HepG2 (cell line): ENCODE results near the gene HAO2. TPM values are rescaled to one million over a fixed set of nuclear protein-coding genes. Genes with fewer than 3 reads are reported as not detected.

Experiments used
- ADNP ChIP-seq: sonication (generic); formaldehyde crosslinking; IDR thresholded peaks from 2 replicates; pipeline ENCODE4 v1.4.0; 2020; ENCODE audit warnings: missing genetic modification reagents
- ARNTL ChIP-seq: sonication (generic); formaldehyde crosslinking; IDR thresholded peaks from 2 replicates; pipeline ENCODE4 v1.4.0; 2020; ENCODE audit warnings: mild to moderate bottlenecking, missing genetic modification reagents
- CERS6 ChIP-seq: sonication (generic); formaldehyde crosslinking; IDR thresholded peaks from 2 replicates; pipeline ENCODE4 v1.5.0; 2020; ENCODE audit warnings: missing genetic modification reagents
- FOSL2 ChIP-seq: sonication (generic); formaldehyde crosslinking; IDR thresholded peaks from 2 replicates; pipeline ENCODE4 v1.4.0; 2020; ENCODE audit warnings: missing genetic modification reagents
- JUN ChIP-seq: sonication (generic); formaldehyde crosslinking; IDR thresholded peaks from 2 replicates; pipeline ENCODE4 v1.4.0; 2020; ENCODE audit warnings: mild to moderate bottlenecking, missing genetic modification reagents
- MBNL3 ChIP-seq: fragments of 250-450 bp; sonication (Bioruptor Pico); conservative IDR thresholded peaks from 2 replicates; pipeline ENCODE4 v1.8.0; 2022; ENCODE audit warnings: mild to moderate bottlenecking, inconsistent platforms
- SUZ12 ChIP-seq: fragments of 150-350 bp; IDR thresholded peaks from 2 replicates; pipeline ENCODE4 v1.6.1; 2014; ENCODE audit warnings: low read depth, low read length
- ZBTB3 ChIP-seq: sonication (generic); formaldehyde crosslinking; IDR thresholded peaks from 2 replicates; pipeline ENCODE4 v1.4.0; 2020; ENCODE audit warnings: low read depth, mild to moderate bottlenecking, moderate library complexity, missing genetic modification reagents, borderline replicate concordance
- ZNF12 ChIP-seq: sonication (generic); formaldehyde crosslinking; IDR thresholded peaks from 2 replicates; pipeline ENCODE4 v1.5.0; 2020; ENCODE audit warnings: missing genetic modification reagents
- ZNF431 ChIP-seq: sonication (generic); formaldehyde crosslinking; IDR thresholded peaks from 2 replicates; pipeline ENCODE4 v1.9.0; 2022; ENCODE audit warnings: missing genetic modification reagents, low read depth, mild to moderate bottlenecking, borderline replicate concordance
- ZNF484 ChIP-seq: sonication (generic); formaldehyde crosslinking; IDR thresholded peaks from 2 replicates; pipeline ENCODE4 v1.5.1; 2020; ENCODE audit warnings: mild to moderate bottlenecking, low read depth, missing genetic modification reagents, borderline replicate concordance
- ZNF550 ChIP-seq: sonication (generic); formaldehyde crosslinking; IDR thresholded peaks from 2 replicates; pipeline ENCODE4 v1.4.0; 2020; ENCODE audit warnings: mild to moderate bottlenecking, missing genetic modification reagents, borderline replicate concordance
- ZNF747 ChIP-seq: sonication (generic); formaldehyde crosslinking; IDR thresholded peaks from 2 replicates; pipeline ENCODE4 v1.8.1; 2023; ENCODE audit warnings: missing genetic modification reagents, mild to moderate bottlenecking, borderline replicate concordance
- polyA plus RNA-seq, 8 experiments: library from polyadenylated mRNA; depleted of rRNA in 3 of 8; stranded (reverse) in 7 of 8; unstranded in 1 of 8; fragments of >200 nt; fragmentation: Illumina TruSeq in 4 of 8; extraction: Trizol in 4 of 8; gene quantifications; 2 replicates each; pipeline versions ENCODE4 v1.2.1 to v1.2.3, GENCODE V29; 2011 to 2016; ENCODE audit warnings: low read depth in 4 of 8, missing spikeins in 1 of 8, mixed read lengths in 1 of 8; ENCODE audit not compliant: insufficient read depth in 1 of 8
- total RNA-seq, 5 experiments: library from RNA; depleted of rRNA; stranded (reverse); fragments of >200 nt; fragmentation: Illumina TruSeq; extraction: Trizol; gene quantifications; 2 replicates each; pipeline ENCODE4 v1.2.3, GENCODE V29; 2016; ENCODE audit warnings: low read depth in 1 of 5
- TF ChIP-seq, protein P1 (sequence below), 2 experiments: fragments of 450-650 bp in 1 of 2; sonication (generic) in 1 of 2; formaldehyde crosslinking in 1 of 2; IDR thresholded peaks; 2 replicates each; pipeline versions ENCODE4 v1.6.1 to v1.8.0; 2016 to 2022; ENCODE audit warnings: antibody characterized with exemption in 1 of 2, mild to moderate bottlenecking in 1 of 2, missing genetic modification reagents in 1 of 2
- TF ChIP-seq, protein P2 (sequence below): sonication (generic); formaldehyde crosslinking; IDR thresholded peaks from 2 replicates; pipeline ENCODE4 v1.9.0; 2021; ENCODE audit warnings: missing genetic modification reagents, mild to moderate bottlenecking, borderline replicate concordance

HAO2 gene
- total and polyA plus RNA-seq, 2 of the 13 experiments (the other 11 are each of a cell fraction or from before 2014, with no cell fraction given): 0.05 to 0.09 TPM

DNA sequence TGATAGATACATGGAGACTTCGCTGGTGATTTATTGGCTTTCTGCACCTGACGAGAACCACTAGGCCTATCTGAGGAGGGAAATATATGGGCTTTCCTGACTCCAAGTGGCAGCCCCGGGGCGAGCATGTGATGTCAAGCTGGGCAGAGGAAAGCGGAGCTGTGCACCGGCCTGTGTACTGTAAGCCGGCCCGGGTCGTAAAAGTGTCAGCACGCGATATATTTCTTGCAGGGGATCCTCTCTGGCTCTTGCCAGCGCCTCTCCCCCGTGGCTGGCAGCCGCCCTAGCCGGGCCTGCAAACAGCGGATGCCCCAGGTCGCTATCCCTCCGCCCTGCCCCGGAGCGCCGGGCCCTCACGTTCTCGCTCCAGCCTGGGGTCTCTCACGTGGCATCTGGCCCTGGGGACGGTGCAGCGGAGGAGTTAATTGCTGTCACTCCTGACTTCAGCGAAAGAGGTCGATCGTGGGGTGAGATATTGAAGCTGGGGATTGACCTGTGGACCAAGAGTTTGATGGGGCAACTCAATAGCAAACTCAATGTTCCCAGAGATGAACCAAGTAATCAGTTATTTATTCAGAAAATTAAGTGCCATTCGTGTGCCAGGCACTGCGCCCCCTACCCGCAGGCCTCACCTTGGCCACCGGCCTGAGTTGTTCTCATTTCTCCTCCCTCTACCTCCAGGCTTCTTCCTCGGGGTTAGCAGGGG, 41.0 kb upstream of the HAO2 start (continued):
- TF ChIP-seq, protein P1, sequence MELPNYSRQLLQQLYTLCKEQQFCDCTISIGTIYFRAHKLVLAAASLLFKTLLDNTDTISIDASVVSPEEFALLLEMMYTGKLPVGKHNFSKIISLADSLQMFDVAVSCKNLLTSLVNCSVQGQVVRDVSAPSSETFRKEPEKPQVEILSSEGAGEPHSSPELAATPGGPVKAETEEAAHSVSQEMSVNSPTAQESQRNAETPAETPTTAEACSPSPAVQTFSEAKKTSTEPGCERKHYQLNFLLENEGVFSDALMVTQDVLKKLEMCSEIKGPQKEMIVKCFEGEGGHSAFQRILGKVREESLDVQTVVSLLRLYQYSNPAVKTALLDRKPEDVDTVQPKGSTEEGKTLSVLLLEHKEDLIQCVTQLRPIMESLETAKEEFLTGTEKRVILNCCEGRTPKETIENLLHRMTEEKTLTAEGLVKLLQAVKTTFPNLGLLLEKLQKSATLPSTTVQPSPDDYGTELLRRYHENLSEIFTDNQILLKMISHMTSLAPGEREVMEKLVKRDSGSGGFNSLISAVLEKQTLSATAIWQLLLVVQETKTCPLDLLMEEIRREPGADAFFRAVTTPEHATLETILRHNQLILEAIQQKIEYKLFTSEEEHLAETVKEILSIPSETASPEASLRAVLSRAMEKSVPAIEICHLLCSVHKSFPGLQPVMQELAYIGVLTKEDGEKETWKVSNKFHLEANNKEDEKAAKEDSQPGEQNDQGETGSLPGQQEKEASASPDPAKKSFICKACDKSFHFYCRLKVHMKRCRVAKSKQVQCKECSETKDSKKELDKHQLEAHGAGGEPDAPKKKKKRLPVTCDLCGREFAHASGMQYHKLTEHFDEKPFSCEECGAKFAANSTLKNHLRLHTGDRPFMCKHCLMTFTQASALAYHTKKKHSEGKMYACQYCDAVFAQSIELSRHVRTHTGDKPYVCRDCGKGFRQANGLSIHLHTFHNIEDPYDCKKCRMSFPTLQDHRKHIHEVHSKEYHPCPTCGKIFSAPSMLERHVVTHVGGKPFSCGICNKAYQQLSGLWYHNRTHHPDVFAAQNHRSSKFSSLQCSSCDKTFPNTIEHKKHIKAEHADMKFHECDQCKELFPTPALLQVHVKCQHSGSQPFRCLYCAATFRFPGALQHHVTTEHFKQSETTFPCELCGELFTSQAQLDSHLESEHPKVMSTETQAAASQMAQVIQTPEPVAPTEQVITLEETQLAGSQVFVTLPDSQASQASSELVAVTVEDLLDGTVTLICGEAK (IDR thresholded peaks at IDR 0.05): no peak
- TF ChIP-seq, protein P1 (CRISPR knock-in tag; IDR thresholded peaks at IDR 0.05): peak; percentile 74; the same call in 1 of the 2 replicates
- TF ChIP-seq JUN (CRISPR knock-in tag) (no peak), FOSL2 (CRISPR knock-in tag) (no peak), ZNF550 (no peak), ZNF747 (0 out of 2 replicates have a peak, but pooled peaks have one; percentile 49), CERS6 (CRISPR knock-in tag) (no peak), ZNF484 (CRISPR knock-in tag) (no peak), ZNF431 (CRISPR knock-in tag) (no peak), ARNTL (CRISPR knock-in tag) (peak; percentile 62; the same call in 1 of the 2 replicates), MBNL3 (CRISPR knock-in tag) (no peak), SUZ12 (no peak), ZBTB3 (CRISPR knock-in tag) (no peak), ZNF12 (no peak), ADNP (no peak)
- TF ChIP-seq, protein P2, sequence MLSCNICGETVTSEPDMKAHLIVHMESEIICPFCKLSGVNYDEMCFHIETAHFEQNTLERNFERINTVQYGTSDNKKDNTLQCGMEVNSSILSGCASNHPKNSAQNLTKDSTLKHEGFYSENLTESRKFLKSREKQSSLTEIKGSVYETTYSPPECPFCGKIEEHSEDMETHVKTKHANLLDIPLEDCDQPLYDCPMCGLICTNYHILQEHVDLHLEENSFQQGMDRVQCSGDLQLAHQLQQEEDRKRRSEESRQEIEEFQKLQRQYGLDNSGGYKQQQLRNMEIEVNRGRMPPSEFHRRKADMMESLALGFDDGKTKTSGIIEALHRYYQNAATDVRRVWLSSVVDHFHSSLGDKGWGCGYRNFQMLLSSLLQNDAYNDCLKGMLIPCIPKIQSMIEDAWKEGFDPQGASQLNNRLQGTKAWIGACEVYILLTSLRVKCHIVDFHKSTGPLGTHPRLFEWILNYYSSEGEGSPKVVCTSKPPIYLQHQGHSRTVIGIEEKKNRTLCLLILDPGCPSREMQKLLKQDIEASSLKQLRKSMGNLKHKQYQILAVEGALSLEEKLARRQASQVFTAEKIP (CRISPR knock-in tag): no peak
